Measurements from ENCODE around the gene OR2T35. TPM values are rescaled to one million over a fixed set of nuclear protein-coding genes. Genes with fewer than 3 reads are reported as not detected.

The OR2T35 gene, protein sequence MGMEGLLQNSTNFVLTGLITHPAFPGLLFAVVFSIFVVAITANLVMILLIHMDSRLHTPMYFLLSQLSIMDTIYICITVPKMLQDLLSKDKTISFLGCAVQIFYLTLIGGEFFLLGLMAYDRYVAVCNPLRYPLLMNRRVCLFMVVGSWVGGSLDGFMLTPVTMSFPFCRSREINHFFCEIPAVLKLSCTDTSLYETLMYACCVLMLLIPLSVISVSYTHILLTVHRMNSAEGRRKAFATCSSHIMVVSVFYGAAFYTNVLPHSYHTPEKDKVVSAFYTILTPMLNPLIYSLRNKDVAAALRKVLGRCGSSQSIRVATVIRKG
- total RNA-seq, result not detected in 2 replicates

DNA sequence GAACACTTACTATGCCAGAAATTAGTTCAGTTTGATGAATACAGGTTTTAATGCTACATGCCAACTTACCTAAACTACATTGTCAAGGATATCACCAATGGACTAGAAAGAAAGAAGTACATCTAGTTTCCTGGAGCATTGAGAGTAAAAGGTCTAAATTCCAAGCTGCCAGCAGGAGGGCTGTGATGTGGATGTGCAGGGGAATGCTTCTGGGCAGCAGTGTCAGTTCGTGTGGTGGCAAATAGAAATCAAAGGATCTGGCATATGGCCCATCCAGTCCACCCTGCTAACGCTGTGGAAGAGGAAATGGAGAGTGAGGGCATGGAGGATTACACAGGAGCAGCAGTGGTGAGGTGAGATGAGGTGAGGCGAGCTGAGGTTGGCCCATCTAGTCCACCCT, at the start of gene OR2T35:
Gene OR2T35 (minus strand): TSS at position 101 of the 400 bp plus-strand sequence. CDS start 6,020 bp downstream, outside the sequence.

DNA sequence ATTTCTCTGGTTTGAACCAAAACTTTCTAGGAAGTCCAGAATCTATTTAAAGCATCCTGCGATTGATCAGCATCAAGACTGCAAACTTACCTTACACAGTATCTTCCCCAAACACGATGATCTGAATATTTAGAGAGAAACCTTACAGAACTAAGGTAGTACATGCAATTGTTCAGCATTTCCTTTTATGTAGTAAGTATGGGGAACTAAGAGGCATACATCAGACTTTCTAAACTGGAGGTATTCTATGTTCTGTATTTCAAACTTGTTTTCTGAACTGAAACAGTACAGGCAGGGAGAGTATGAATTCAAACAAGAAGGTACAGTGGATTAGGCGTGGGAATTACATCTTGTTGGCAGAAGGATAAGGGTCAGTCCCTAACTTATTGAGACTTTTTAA, 10.3 kb upstream of the OR2T35 start, which contains the start of gene OR2T27:
Gene OR2T27 (minus strand): TSS at position 175 of the 400 bp plus-strand sequence. CDS start 4,644 bp downstream, outside the sequence.

DNA sequence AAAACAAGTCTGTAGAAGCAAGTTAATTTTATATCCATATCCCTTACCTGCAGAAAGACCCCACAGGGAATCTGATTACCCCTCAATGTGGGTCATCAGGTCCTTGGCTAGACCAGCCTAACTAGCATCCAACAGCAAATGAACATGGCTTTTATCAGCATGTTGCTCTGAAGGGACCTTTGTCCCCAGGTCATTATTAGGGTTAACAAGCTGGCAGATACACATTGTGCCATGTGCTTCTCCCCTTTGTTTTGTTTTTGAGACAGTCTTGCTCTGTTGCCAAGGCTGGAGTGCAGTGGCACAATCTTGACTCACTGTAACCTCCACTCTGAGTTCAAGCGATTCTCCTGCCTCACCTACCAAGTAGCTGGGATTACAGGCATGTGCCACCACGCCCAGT, 10.1 kb downstream of the OR2T35 start, which contains the start of gene OR2T11:
Gene OR2T11 (minus strand): TSS at position 101 of the 400 bp plus-strand sequence. CDS start 7,963 bp downstream, outside the sequence.

GRCh38 chr1:248597589-248597988, 47.5 kb downstream of the OR2T35 start, which contains the start of gene OR2T10:
OR2T10 (minus strand) TSS chr1:248597700; CDS start chr1:248593768, 3,932 bp downstream.

Small RNA genes lying within 50 kb of the gene (small RNA-seq; reads per million reads assigned to genes)
- gene RF00019, result not detected

Other genes with a start within 250 kb of the OR2T35 start
- not detected in 2 replicates for gene OR2T1, start 242.2 kb downstream of the OR2T35 start, total RNA-seq
- not detected in 2 replicates for gene OR2T2, start 199.6 kb downstream of the OR2T35 start, total RNA-seq
- gene OR2T3, start 171.9 kb downstream of the OR2T35 start, total RNA-seq, result not detected in 2 replicates
- gene OR2T5, start 156.7 kb downstream of the OR2T35 start, total RNA-seq, result not detected in 2 replicates
- not detected in 2 replicates for gene OR2G6, start 137.2 kb downstream of the OR2T35 start, total RNA-seq
- not detected in 2 replicates for gene OR2T29, start 82.5 kb downstream of the OR2T35 start, total RNA-seq
- not detected in 2 replicates for gene OR2T34, start 70.5 kb downstream of the OR2T35 start, total RNA-seq
- gene OR2T10, start 47.6 kb downstream of the OR2T35 start, total RNA-seq, result not detected in 2 replicates
- not detected in 2 replicates for gene OR2T11, start 10.2 kb downstream of the OR2T35 start, total RNA-seq
- gene OR2T27, start 10.2 kb upstream of the OR2T35 start, total RNA-seq, result not detected in 2 replicates
- not detected in 2 replicates for gene OR14I1, start 57.5 kb upstream of the OR2T35 start, total RNA-seq
- not detected in 2 replicates for gene LYPD8, start 110.5 kb upstream of the OR2T35 start, total RNA-seq
- 30.8 and 31.1 TPM in 2 replicates for gene SH3BP5L, start 180.6 kb upstream of the OR2T35 start, total RNA-seq
- 20.8 and 23.2 TPM in 2 replicates for gene ZNF672, start 192.9 kb upstream of the OR2T35 start, total RNA-seq
- 10.1 and 12.0 TPM in 2 replicates for gene ZNF692, start 213.8 kb upstream of the OR2T35 start, total RNA-seq